Neural progenitor cell (in vitro differentiated cells): ENCODE measurements around the gene RASGRF1. TPM values are rescaled to one million over a fixed set of nuclear protein-coding genes. Genes with fewer than 3 reads are reported as not detected.
A peak's percentile ranks its signal among the peaks of the same experiment; 100 is the strongest.

ENCODE experiments used
- DNase-seq: peaks from one replicate; pipeline ENCODE4 v3.0.0-alpha.2; 2016; ENCODE audit warnings: low spot score
- H2AFZ ChIP-seq: fragments of 200-600 bp; sonication (generic); replicated peaks from 2 replicates; pipeline ENCODE4 v1.6.1; 2016; ENCODE audit warnings: antibody characterized with exemption
- H3F3A ChIP-seq: fragments of 200-600 bp; sonication (generic); 2 replicates; pipeline ENCODE4 v1.6.1; 2016; ENCODE audit warnings: antibody characterized with exemption, low read depth
- H3K27ac ChIP-seq: fragments of 200-600 bp; sonication (generic); 2 replicates; pipeline ENCODE4 v1.5.1; 2016; ENCODE audit warnings: mild to moderate bottlenecking
- H3K27me3 ChIP-seq: fragments of 200-600 bp; sonication (generic); 2 replicates; pipeline ENCODE4 v1.6.1; 2016; ENCODE audit warnings: mild to moderate bottlenecking, moderate library complexity
- H3K36me3 ChIP-seq: fragments of 200-600 bp; sonication (generic); 2 replicates; pipeline ENCODE4 v1.5.1; 2016
- H3K4me1 ChIP-seq: fragments of 200-600 bp; sonication (generic); 2 replicates; pipeline ENCODE4 v1.6.1; 2016; ENCODE audit warnings: mixed run types
- H3K4me2 ChIP-seq: fragments of 200-600 bp; sonication (generic); 2 replicates; pipeline ENCODE4 v1.6.1; 2016
- H3K4me3 ChIP-seq: fragments of 200-600 bp; sonication (generic); 2 replicates; pipeline ENCODE4 v1.5.1; 2016
- H3K79me2 ChIP-seq: fragments of 200-600 bp; sonication (generic); 2 replicates; pipeline ENCODE4 v1.6.1; 2016; ENCODE audit warnings: low read depth
- H3K9ac ChIP-seq: fragments of 200-600 bp; sonication (generic); 2 replicates; pipeline ENCODE4 v1.6.1; 2016
- H3K9me3 ChIP-seq: fragments of 200-600 bp; sonication (generic); 2 replicates; pipeline ENCODE4 v1.5.1; 2016; ENCODE audit warnings: low read depth
- H4K20me1 ChIP-seq: fragments of 200-600 bp; sonication (generic); 2 replicates; pipeline ENCODE4 v1.6.1; 2016; ENCODE audit warnings: low read depth
- H3K27ac Mint-ChIP-seq: 3 replicates; pipeline ENCODE4 v1.8.0; 2021; ENCODE audit warnings: mixed read lengths
- H3K27me3 Mint-ChIP-seq: 2 replicates; pipeline ENCODE4 v1.8.0; 2022; ENCODE audit warnings: low read depth, mild to moderate bottlenecking, inconsistent platforms, moderate library complexity, mixed read lengths; ENCODE audit not compliant: insufficient read depth
- H3K36me3 Mint-ChIP-seq: 3 replicates; pipeline ENCODE4 v1.8.0; 2021; ENCODE audit warnings: mixed read lengths
- H3K4me1 Mint-ChIP-seq: 3 replicates; pipeline ENCODE4 v1.8.0; 2021; ENCODE audit warnings: mixed read lengths
- H3K4me3 Mint-ChIP-seq: 3 replicates; pipeline ENCODE4 v1.8.0; 2021; ENCODE audit warnings: mild to moderate bottlenecking, moderate library complexity, mixed read lengths
- H3K9me3 Mint-ChIP-seq: 3 replicates; pipeline ENCODE4 v1.8.0; 2020; ENCODE audit warnings: mixed read lengths
- CTCF ChIP-seq: fragments of 200-600 bp; sonication (generic); IDR thresholded peaks from 2 replicates; pipeline ENCODE4 v1.5.1; 2017; ENCODE audit warnings: antibody characterized with exemption, mild to moderate bottlenecking
- EZH2 ChIP-seq: fragments of 200-600 bp; sonication (generic); IDR thresholded peaks from 2 replicates; pipeline ENCODE4 v1.6.1; 2017; ENCODE audit warnings: antibody characterized with exemption, mild to moderate bottlenecking, moderate library complexity
- EZH2phosphoT487 ChIP-seq: fragments of 200-600 bp; sonication (generic); IDR thresholded peaks from 2 replicates; pipeline ENCODE4 v1.6.1; 2017; ENCODE audit warnings: antibody characterized with exemption
- total RNA-seq: library from RNA; depleted of rRNA; stranded (reverse); fragments of >200 nt; gene quantifications from 2 replicates; pipeline ENCODE4 v1.2.3, GENCODE V29; 2015; ENCODE audit warnings: low replicate concordance

Gene RASGRF1
- total RNA-seq, 1 donor from 2014 or later, result 0.22 TPM

- DNase-seq, result no peak
- H3K9me3 ChIP-seq, result no peaks in the 10 kb centered on the region
- H3K9ac ChIP-seq, result no peak overlapping the region
- no peaks in the 10 kb centered on the region for H3K9me3 Mint-ChIP-seq
- H3K27me3 ChIP-seq, result no peaks in the 10 kb centered on the region
- H3K36me3 Mint-ChIP-seq, result no peaks in the 10 kb centered on the region
- no peak overlapping the region for H3K4me3 ChIP-seq
- no peak overlapping the region for H3K4me2 ChIP-seq
- no peaks in the 10 kb centered on the region for H3K79me2 ChIP-seq
- H2AFZ ChIP-seq, result no peak overlapping the region
- peak overlapping the region; percentile 78 for H3K27ac Mint-ChIP-seq
- peaks cover 27% of the 10 kb centered on the region for H3K4me1 ChIP-seq
- no peaks in the 10 kb centered on the region for H4K20me1 ChIP-seq
- TF ChIP-seq EZH2phosphoT487, result no peak
- TF ChIP-seq EZH2, result no peak
- no peak for TF ChIP-seq CTCF
- no peaks in the 10 kb centered on the region for H3F3A ChIP-seq
- H3K36me3 ChIP-seq, result no peaks in the 10 kb centered on the region
- H3K27me3 Mint-ChIP-seq, result peaks cover 9% of the 10 kb centered on the region
- H3K4me1 Mint-ChIP-seq, result peaks cover 41% of the 10 kb centered on the region
- no peak overlapping the region for H3K27ac ChIP-seq
- peak overlapping the region; percentile 20 for H3K4me3 Mint-ChIP-seq
These were observed 92.1 kb downstream of the RASGRF1 start for GRCh38 chr15:78998526-78998925.

- Histone ChIP-seq H3K9me3 (no peaks in the 10 kb centered on the region), H3K4me3 (no peak overlapping the region), H3K9ac (no peak overlapping the region), H3K4me2 (no peak overlapping the region), H3K4me1 (peaks cover 27% of the 10 kb centered on the region), H3K27me3 (no peaks in the 10 kb centered on the region), H3K27ac (no peak overlapping the region), H3F3A (no peaks in the 10 kb centered on the region), H4K20me1 (no peaks in the 10 kb centered on the region), H2AFZ (no peak overlapping the region), H3K36me3 (no peaks in the 10 kb centered on the region), H3K79me2 (no peaks in the 10 kb centered on the region)
- DNase-seq, result no peak
- Mint-ChIP-seq H3K4me3 (no peak overlapping the region), H3K9me3 (no peaks in the 10 kb centered on the region), H3K36me3 (no peaks in the 10 kb centered on the region), H3K27me3 (peaks cover 9% of the 10 kb centered on the region), H3K4me1 (peaks cover 44% of the 10 kb centered on the region), H3K27ac (no peak overlapping the region)
- no peak for TF ChIP-seq CTCF
- TF ChIP-seq EZH2, result no peak
- TF ChIP-seq EZH2phosphoT487, result no peak
These were observed 92.5 kb downstream of the RASGRF1 start for GRCh38 chr15:78997981-78998499.

GRCh38 chr15:78996894-78997275, 93.7 kb downstream of the RASGRF1 start:
- H3K4me3 Mint-ChIP-seq, result no peak overlapping the region

More at GRCh38 chr15:78996894-78997275, 93.7 kb downstream of the RASGRF1 start:
- Histone ChIP-seq H4K20me1 (no peaks in the 10 kb centered on the region), H3F3A (no peaks in the 10 kb centered on the region), H3K9ac (no peak overlapping the region), H3K27ac (no peak overlapping the region), H3K4me2 (no peak overlapping the region), H3K4me1 (peaks cover 27% of the 10 kb centered on the region), H2AFZ (no peak overlapping the region), H3K9me3 (no peaks in the 10 kb centered on the region), H3K4me3 (no peak overlapping the region), H3K79me2 (no peaks in the 10 kb centered on the region), H3K36me3 (no peaks in the 10 kb centered on the region), H3K27me3 (no peaks in the 10 kb centered on the region)
- DNase-seq, result no peak
- no peaks in the 10 kb centered on the region for H3K36me3 Mint-ChIP-seq
- TF ChIP-seq EZH2phosphoT487 (no peak), EZH2 (no peak), CTCF (no peak)
- peaks cover 45% of the 10 kb centered on the region for H3K4me1 Mint-ChIP-seq
- H3K9me3 Mint-ChIP-seq, result no peaks in the 10 kb centered on the region
- H3K27ac Mint-ChIP-seq, result peak overlapping the region; percentile 88
- H3K27me3 Mint-ChIP-seq, result peaks cover 10% of the 10 kb centered on the region
